Natural killer cell (primary cell): ENCODE results near the gene VRTN. TPM values are rescaled to one million over a fixed set of nuclear protein-coding genes. Genes with fewer than 3 reads are reported as not detected.

ENCODE experiments used
- ATAC-seq, 3 donors: fragments of 150-1000 bp in 2 of 3; fragments of 200-7000 bp in 1 of 3; cut with Tn5 transposase; 1 replicate in 1 of 3; 2 replicates in 2 of 3; pipeline ENCODE4 v1.10.0; 2021; ENCODE audit warnings: mild to moderate bottlenecking in 2 of 3, moderate library complexity in 2 of 3
- DNase-seq, 2 donors: peaks; one replicate each; pipeline versions ENCODE4 v3.0.0 to v3.0.0-alpha.2; 2013 to 2021; ENCODE audit warnings: mixed read lengths in 1 of 2
- H3K27ac ChIP-seq: one replicate; pipeline ENCODE4 v1.5.1; 2013; ENCODE audit warnings: mild to moderate bottlenecking, low read length
- H3K27me3 ChIP-seq: one replicate; pipeline ENCODE4 v1.6.1; 2013; ENCODE audit warnings: low read length; ENCODE audit not compliant: control insufficient read depth, insufficient read depth
- H3K36me3 ChIP-seq: one replicate; pipeline ENCODE4 v1.6.1; 2013; ENCODE audit warnings: low read length; ENCODE audit not compliant: control insufficient read depth, insufficient read depth
- H3K4me1 ChIP-seq: one replicate; pipeline ENCODE4 v1.6.1; 2013; ENCODE audit warnings: low read length; ENCODE audit not compliant: control insufficient read depth, insufficient read depth
- H3K4me3 ChIP-seq: one replicate; pipeline ENCODE4 v1.5.1; 2013; ENCODE audit warnings: low read length
- H3K9me3 ChIP-seq: one replicate; pipeline ENCODE4 v1.6.1; 2013; ENCODE audit warnings: low read length; ENCODE audit not compliant: control insufficient read depth, insufficient read depth
- H3K27ac Mint-ChIP-seq, 2 donors: one replicate each; pipeline ENCODE4 v1.8.0; 2022; ENCODE audit warnings: mild to moderate bottlenecking in 2 of 2, mixed read lengths in 2 of 2, moderate library complexity in 1 of 2
- H3K27me3 Mint-ChIP-seq, 2 donors: one replicate each; pipeline ENCODE4 v1.8.0; 2022; ENCODE audit warnings: low read depth in 2 of 2, mixed read lengths in 2 of 2
- H3K36me3 Mint-ChIP-seq: one replicate; pipeline ENCODE4 v1.8.0; 2022; ENCODE audit warnings: mixed read lengths
- H3K4me1 Mint-ChIP-seq, 2 donors: one replicate each; pipeline ENCODE4 v1.8.0; 2022; ENCODE audit warnings: mixed read lengths in 2 of 2
- H3K4me3 Mint-ChIP-seq: one replicate; pipeline ENCODE4 v1.8.0; 2022; ENCODE audit warnings: mild to moderate bottlenecking, moderate library complexity, mixed read lengths
- H3K9me3 Mint-ChIP-seq, 2 donors: one replicate each; pipeline ENCODE4 v1.8.0; 2022; ENCODE audit warnings: mixed read lengths in 2 of 2
- CTCF ChIP-seq: fragments of 200-600 bp; IDR thresholded peaks from one replicate; pipeline ENCODE4 v1.8.0; 2022; ENCODE audit warnings: antibody characterized with exemption
- WGBS: methylation state at CpG from one replicate; pipeline ENCODE4 v1.1.7; 2013; ENCODE audit warnings: missing lambda C conversion rate; ENCODE audit not compliant: insufficient coverage; 5-methylcytosine and 5-hydroxymethylcytosine counted together
- intact Hi-C: fragments of 100-400 bp; cut with micrococcal nuclease; formaldehyde crosslinking; loops from one replicate; pipeline ENCODE4 v1.14.2; 2022
- total RNA-seq, 4 donors: library from RNA; stranded (reverse); fragments of 120-200 nt in 1 of 4; gene quantifications; one replicate each; pipeline versions ENCODE4 v1.2.3 to v1.2.4, GENCODE V29; 2013 to 2022

The VRTN gene
- total RNA-seq, 3 donors from 2014 or later (not counting 1 experiment from before 2014, with no cell fraction given): not detected

DNA sequence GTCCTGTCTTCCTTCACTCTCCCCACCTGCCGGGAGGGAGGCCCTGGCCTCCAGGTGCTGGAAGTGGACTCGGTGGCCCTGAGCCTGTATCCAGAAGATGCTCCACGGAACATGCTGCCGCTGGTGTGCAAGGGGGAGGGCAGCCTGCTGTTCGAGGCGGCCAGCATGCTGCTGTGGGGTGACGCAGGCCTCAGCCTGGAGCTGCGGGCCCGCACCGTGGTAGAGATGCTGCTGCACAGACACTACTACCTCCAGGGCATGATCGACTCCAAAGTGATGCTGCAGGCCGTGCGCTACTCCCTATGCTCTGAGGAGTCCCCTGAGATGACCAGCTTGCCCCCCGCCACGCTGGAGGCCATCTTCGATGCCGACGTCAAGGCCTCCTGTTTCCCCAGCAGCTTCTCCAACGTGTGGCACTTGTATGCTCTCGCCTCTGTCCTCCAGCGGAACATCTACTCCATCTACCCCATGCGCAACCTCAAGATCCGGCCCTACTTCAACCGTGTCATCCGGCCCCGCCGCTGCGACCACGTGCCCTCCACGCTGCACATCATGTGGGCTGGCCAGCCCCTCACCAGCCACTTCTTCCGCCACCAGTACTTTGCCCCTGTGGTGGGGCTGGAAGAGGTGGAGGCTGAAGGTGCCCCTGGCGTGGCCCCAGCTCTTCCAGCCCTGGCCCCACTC, 8.8 kb downstream of the VRTN start:
- no peak overlapping the region for H3K27ac ChIP-seq
- no peak overlapping the region for H3K4me3 ChIP-seq
- Mint-ChIP-seq H3K4me1 (peaks cover under 1% of the 10 kb centered on the region in 2 donors), H3K27ac (no peak overlapping the region), H3K9me3 (no peaks in the 10 kb centered on the region), H3K27me3 (peaks cover 3 to 12% of the 10 kb centered on the region in 2 donors), H3K4me3 (no peak overlapping the region), H3K36me3 (no peaks in the 10 kb centered on the region)
- no peaks in the 10 kb centered on the region for H3K9me3 ChIP-seq
- TF ChIP-seq CTCF: no peak
- whole genome bisulfite sequencing: 94% methylated on average over 32 of the region's 32 CpGs
- no peaks in the 10 kb centered on the region for H3K4me1 ChIP-seq
- ATAC-seq (no peak), DNase-seq (no peak)
- no peaks in the 10 kb centered on the region for H3K36me3 ChIP-seq
- no peaks in the 10 kb centered on the region for H3K27me3 ChIP-seq
- intact Hi-C loops: no loop called here

DNA sequence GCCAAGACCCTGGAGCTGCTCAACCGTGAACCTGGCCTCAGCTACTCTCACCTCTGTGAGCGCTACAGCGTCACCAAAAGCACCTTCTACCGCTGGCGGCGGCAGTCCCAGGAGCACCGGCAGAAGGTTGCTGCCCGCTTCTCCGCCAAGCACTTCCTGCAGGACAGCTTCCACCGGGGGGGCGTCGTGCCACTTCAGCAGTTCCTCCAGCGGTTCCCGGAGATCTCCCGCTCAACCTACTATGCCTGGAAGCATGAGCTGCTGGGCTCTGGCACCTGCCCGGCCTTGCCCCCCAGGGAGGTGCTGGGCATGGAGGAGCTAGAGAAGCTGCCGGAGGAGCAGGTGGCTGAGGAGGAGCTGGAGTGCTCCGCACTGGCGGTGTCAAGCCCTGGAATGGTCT, 9.3 kb downstream of the VRTN start:
- no peaks in the 10 kb centered on the region for H3K9me3 Mint-ChIP-seq
- H3K4me1 Mint-ChIP-seq: peaks cover 5% of the 10 kb centered on the region in 2 donors
- H3K4me3 Mint-ChIP-seq: no peak overlapping the region
- peaks cover 2% of the 10 kb centered on the region for H3K4me1 ChIP-seq
- ATAC-seq (no peak), DNase-seq (no peak)
- H3K27me3 ChIP-seq: no peaks in the 10 kb centered on the region
- no peak overlapping the region for H3K27ac ChIP-seq
- no peak for TF ChIP-seq CTCF
- peaks cover 3 to 14% of the 10 kb centered on the region in 2 donors for H3K27me3 Mint-ChIP-seq
- no peaks in the 10 kb centered on the region for H3K9me3 ChIP-seq
- WGBS: 91% methylated on average over 19 of the region's 19 CpGs
- H3K27ac Mint-ChIP-seq: no peak overlapping the region
- intact Hi-C loops: no loop called here
- no peaks in the 10 kb centered on the region for H3K36me3 ChIP-seq
- H3K36me3 Mint-ChIP-seq: no peaks in the 10 kb centered on the region
- H3K4me3 ChIP-seq: no peak overlapping the region

DNA sequence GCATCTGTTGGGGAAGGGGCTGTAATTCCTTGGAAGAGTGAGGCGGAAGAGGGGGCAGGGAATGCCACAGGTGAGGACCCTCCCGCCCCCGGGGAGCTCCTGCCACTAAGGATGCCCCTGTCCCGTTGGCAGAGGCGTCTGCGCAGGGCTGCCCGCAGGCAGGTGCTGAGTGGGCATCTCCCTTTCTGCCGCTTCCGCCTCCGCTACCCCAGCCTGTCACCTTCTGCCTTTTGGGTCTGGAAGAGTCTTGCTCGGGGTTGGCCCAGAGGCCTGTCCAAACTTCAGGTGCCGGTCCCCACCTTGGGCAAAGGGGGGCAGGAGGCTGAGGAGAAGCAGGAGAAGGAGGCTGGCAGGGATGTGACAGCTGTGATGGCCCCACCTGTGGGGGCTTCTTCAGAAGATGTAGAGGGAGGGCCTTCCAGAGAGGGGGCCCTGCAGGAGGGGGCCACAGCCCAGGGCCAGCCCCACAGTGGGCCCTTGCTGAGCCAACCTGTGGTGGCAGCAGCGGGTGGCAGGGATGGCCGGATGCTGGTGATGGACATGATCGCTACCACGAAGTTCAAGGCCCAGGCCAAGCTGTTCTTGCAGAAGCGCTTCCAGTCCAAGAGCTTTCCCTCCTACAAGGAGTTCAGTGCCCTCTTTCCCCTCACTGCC, 10.0 kb downstream of the VRTN start:
- H3K9me3 ChIP-seq: no peaks in the 10 kb centered on the region
- intact Hi-C loops: no loop called here
- Mint-ChIP-seq H3K36me3 (no peaks in the 10 kb centered on the region), H3K27ac (no peak overlapping the region), H3K4me3 (no peak overlapping the region), H3K4me1 (peaks cover 5% of the 10 kb centered on the region in 2 donors), H3K9me3 (no peaks in the 10 kb centered on the region), H3K27me3 (peaks cover 3 to 11% of the 10 kb centered on the region in 2 donors)
- no peaks in the 10 kb centered on the region for H3K36me3 ChIP-seq
- ATAC-seq (no peak), DNase-seq (no peak)
- no peak overlapping the region for H3K27ac ChIP-seq
- WGBS: 89% methylated on average over 17 of the region's 17 CpGs
- no peak overlapping the region for H3K4me3 ChIP-seq
- H3K4me1 ChIP-seq: peaks cover 3% of the 10 kb centered on the region
- no peak for TF ChIP-seq CTCF
- H3K27me3 ChIP-seq: no peaks in the 10 kb centered on the region
